Panc1 (cell line): ENCODE data around the gene TTLL7. TPM values are rescaled to one million over a fixed set of nuclear protein-coding genes. Genes with fewer than 3 reads are reported as not detected.

ENCODE experiments used
- ATAC-seq: fragments of 200-7000 bp; cut with Tn5 transposase; 2 replicates; pipeline ENCODE4 v1.9.1; 2020; ENCODE audit warnings: mild to moderate bottlenecking, moderate library complexity
- BruUV-seq: library from RNA; stranded (reverse); fragments of 400-500 nt; replicated peaks from 2 replicates; lab custom pipeline; 2021; lab: Mats Ljungman, UMichigan
- CTCF ChIA-PET: fragments of 300-600 bp; sonication (Branson Sonifier 250); formaldehyde crosslinking; loops from one replicate; lab custom pipeline; 2022; ENCODE audit warnings: antibody characterized with exemption; lab: Charles Lee
- POLR2A ChIA-PET: fragments of 300-600 bp; sonication (Branson Sonifier 250); formaldehyde crosslinking; loops from one replicate; lab custom pipeline; 2022; ENCODE audit warnings: antibody characterized with exemption; lab: Charles Lee
- DNase-seq: peaks from one replicate; pipeline ENCODE4 v3.0.0-alpha.2; 2010; ENCODE audit warnings: low read depth, low spot score
- H3K27ac ChIP-seq: 2 replicates; pipeline ENCODE4 v1.5.1; 2011; ENCODE audit warnings: mild to moderate bottlenecking, low read length, inconsistent platforms
- H3K27me3 ChIP-seq: fragments of 200-500 bp; sonication (Bioruptor generic); 2 replicates; pipeline ENCODE4 v1.6.0; 2014; ENCODE audit warnings: low read length, inconsistent platforms; ENCODE audit not compliant: control insufficient read depth, insufficient read depth
- H3K36me3 ChIP-seq: fragments of 200-500 bp; sonication (Bioruptor generic); 2 replicates; pipeline ENCODE4 v1.5.1; 2014; ENCODE audit warnings: inconsistent platforms, mild to moderate bottlenecking, low read length, moderate library complexity; ENCODE audit not compliant: control insufficient read depth, insufficient read depth
- H3K4me1 ChIP-seq: 2 replicates; pipeline ENCODE4 v1.5.1; 2011; ENCODE audit warnings: inconsistent platforms, mild to moderate bottlenecking, low read length, moderate library complexity; ENCODE audit not compliant: control insufficient read depth, insufficient read depth
- H3K4me3 ChIP-seq, 2 experiments: 2 replicates each; pipeline ENCODE4 v1.5.1; 2011 to 2012; ENCODE audit warnings: low read depth in 2 of 2, low read length in 2 of 2, mild to moderate bottlenecking in 2 of 2, inconsistent platforms in 1 of 2, moderate library complexity in 1 of 2
- H3K9me3 ChIP-seq: fragments of 200-500 bp; sonication (Bioruptor generic); 2 replicates; pipeline ENCODE4 v1.5.1; 2014; ENCODE audit warnings: low read depth, mild to moderate bottlenecking, inconsistent platforms, low read length, moderate library complexity; ENCODE audit not compliant: control insufficient read depth, insufficient read depth
- POLR2AphosphoS5 ChIP-seq: IDR thresholded peaks from 2 replicates; pipeline ENCODE4 v1.6.1; 2012; ENCODE audit warnings: mild to moderate bottlenecking, low read depth, low read length, moderate library complexity
- SIN3A ChIP-seq: IDR thresholded peaks from 2 replicates; pipeline ENCODE4 v1.6.1; 2012; ENCODE audit warnings: low read depth, mild to moderate bottlenecking, low read length, moderate library complexity, borderline replicate concordance; ENCODE audit not compliant: insufficient read depth
- TCF7L2 ChIP-seq: IDR thresholded peaks from 2 replicates; pipeline ENCODE4 v1.6.1; 2011; ENCODE audit warnings: mild to moderate bottlenecking, low read depth, low read length, inconsistent platforms
- in situ Hi-C: cut with HindIII; loops from 2 replicates; pipeline ENCODE4 v1.10.0; 2016; ENCODE audit warnings: low sequenced_read_pairs, low pct_unique_long_range_greater_than_20kb
- intact Hi-C: fragments of 100-400 bp; cut with micrococcal nuclease; formaldehyde crosslinking; loops from one replicate; pipeline ENCODE4 v1.10.0; 2022; ENCODE audit not compliant: unreplicated experiment
- total RNA-seq: library from RNA; stranded (reverse); gene quantifications from one replicate; pipeline ENCODE4 v1.2.1, GENCODE V29; 2021; ENCODE audit not compliant: unreplicated experiment
- TF ChIP-seq, protein P1 (sequence below), 2 experiments: IDR thresholded peaks; 2 replicates each; pipeline ENCODE4 v1.6.1; 2011 to 2012; ENCODE audit warnings: low read depth in 2 of 2, control low read depth in 1 of 2, low read length in 1 of 2, mild to moderate bottlenecking in 1 of 2, moderate library complexity in 1 of 2; ENCODE audit not compliant: insufficient read depth in 1 of 2
- TF ChIP-seq, protein P2 (sequence below): fragments of 450-650 bp; IDR thresholded peaks from 2 replicates; pipeline ENCODE4 v1.5.1; 2017; ENCODE audit warnings: mild to moderate bottlenecking

Gene TTLL7
- total RNA-seq, 1 experiment from 2014 or later, result 31.4 TPM

DNA sequence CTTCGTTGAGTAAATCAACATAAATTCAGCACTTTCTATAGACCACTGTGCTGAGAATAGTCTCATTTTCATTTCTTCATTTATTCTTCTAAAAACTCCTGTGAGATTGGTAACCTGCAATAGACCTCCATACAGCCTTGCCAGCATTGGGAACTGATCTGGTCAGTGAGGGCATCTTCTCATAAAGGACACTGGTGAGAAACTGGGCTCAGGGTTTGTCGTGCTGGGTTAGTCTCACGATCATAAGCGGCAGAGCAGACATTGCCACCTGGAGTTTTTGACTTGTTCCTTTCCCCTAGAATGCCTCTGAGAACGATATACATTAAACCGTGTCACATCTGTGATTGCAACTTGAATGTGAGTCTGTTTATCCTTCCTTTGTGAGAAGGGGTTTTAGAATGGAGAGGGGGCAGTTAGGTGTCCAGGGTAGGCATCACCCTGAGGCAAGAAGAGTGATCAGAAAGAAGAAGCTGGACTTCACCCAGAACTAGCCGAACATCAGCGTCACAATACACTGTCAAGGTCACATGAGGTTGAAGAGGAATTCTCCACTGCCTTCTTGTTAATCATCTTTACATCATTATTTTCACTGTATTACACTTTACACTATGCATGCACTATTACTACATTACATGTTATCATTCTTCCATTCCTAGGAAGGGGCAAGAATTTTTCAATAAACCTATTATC, 1.4 kb upstream of the TTLL7 start:
- ATAC-seq (no peak), DNase-seq (no peak)
- ChIA-PET CTCF (no interaction called here), POLR2A (no interaction called here)
- Histone ChIP-seq H3K4me3 (no peak overlapping the region), H3K27ac (no peak overlapping the region), H3K9me3 (no peaks in the 10 kb centered on the region), H3K4me1 (peaks cover 16% of the 10 kb centered on the region), H3K27me3 (no peaks in the 10 kb centered on the region), H3K36me3 (no peaks in the 10 kb centered on the region)
- TF ChIP-seq TCF7L2 (no peak), POLR2AphosphoS5 (no peak), SIN3A (no peak)
- TF ChIP-seq, protein P1, sequence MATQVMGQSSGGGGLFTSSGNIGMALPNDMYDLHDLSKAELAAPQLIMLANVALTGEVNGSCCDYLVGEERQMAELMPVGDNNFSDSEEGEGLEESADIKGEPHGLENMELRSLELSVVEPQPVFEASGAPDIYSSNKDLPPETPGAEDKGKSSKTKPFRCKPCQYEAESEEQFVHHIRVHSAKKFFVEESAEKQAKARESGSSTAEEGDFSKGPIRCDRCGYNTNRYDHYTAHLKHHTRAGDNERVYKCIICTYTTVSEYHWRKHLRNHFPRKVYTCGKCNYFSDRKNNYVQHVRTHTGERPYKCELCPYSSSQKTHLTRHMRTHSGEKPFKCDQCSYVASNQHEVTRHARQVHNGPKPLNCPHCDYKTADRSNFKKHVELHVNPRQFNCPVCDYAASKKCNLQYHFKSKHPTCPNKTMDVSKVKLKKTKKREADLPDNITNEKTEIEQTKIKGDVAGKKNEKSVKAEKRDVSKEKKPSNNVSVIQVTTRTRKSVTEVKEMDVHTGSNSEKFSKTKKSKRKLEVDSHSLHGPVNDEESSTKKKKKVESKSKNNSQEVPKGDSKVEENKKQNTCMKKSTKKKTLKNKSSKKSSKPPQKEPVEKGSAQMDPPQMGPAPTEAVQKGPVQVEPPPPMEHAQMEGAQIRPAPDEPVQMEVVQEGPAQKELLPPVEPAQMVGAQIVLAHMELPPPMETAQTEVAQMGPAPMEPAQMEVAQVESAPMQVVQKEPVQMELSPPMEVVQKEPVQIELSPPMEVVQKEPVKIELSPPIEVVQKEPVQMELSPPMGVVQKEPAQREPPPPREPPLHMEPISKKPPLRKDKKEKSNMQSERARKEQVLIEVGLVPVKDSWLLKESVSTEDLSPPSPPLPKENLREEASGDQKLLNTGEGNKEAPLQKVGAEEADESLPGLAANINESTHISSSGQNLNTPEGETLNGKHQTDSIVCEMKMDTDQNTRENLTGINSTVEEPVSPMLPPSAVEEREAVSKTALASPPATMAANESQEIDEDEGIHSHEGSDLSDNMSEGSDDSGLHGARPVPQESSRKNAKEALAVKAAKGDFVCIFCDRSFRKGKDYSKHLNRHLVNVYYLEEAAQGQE (IDR thresholded peaks at IDR 0.05; ENCODE audit: insufficient read depth in 1 of 2, low read depth in 2 of 2, low read length in 1 of 2), result no peak
- TF ChIP-seq, protein P2, sequence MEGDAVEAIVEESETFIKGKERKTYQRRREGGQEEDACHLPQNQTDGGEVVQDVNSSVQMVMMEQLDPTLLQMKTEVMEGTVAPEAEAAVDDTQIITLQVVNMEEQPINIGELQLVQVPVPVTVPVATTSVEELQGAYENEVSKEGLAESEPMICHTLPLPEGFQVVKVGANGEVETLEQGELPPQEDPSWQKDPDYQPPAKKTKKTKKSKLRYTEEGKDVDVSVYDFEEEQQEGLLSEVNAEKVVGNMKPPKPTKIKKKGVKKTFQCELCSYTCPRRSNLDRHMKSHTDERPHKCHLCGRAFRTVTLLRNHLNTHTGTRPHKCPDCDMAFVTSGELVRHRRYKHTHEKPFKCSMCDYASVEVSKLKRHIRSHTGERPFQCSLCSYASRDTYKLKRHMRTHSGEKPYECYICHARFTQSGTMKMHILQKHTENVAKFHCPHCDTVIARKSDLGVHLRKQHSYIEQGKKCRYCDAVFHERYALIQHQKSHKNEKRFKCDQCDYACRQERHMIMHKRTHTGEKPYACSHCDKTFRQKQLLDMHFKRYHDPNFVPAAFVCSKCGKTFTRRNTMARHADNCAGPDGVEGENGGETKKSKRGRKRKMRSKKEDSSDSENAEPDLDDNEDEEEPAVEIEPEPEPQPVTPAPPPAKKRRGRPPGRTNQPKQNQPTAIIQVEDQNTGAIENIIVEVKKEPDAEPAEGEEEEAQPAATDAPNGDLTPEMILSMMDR, result no peak
- intact Hi-C loops, result no loop called here
- in situ Hi-C loops, result no loop called here
- no TSS peak for BruUV-seq

DNA sequence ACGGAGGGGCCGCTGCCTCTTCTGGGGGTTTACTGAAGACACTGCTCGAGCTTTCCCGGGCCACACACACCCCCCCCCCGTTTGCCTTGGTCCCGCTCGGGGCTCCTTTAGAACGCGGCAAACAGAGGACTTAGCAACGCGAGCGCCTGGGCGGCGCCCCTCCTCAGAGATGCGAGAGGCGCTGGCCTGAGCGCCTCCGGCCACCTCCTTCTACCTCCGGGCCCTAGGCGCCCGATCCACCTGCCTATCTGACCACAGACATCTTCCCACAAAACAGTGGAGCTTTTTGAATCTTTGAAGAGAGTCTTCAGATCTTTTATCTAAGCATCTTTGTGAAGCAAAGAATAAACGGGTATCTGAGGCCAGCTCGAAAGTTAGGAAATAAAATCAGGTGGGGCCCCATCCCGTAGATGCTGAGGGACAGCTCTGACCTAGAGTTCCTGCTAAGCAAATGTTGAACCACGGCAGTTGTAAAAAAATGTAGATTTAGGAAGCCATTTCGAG, 436 bp upstream of the TTLL7 start:
- ChIA-PET POLR2A (interaction anchor here (0.6 kb wide), 2 partner anchors 391 to 1105 kb away, joined by 3 read pairs; no protein-coding TSS in a partner anchor), CTCF (no interaction called here)
- peak overlapping the region; percentile 70 to 81 for H3K4me3 ChIP-seq
- peak; percentile 65 for DNase-seq
- no TSS peak for BruUV-seq
- no peaks in the 10 kb centered on the region for H3K36me3 ChIP-seq
- H3K27me3 ChIP-seq, result no peaks in the 10 kb centered on the region
- TF ChIP-seq POLR2AphosphoS5 (peak; percentile 70; the same call in 1 of the 2 replicates), TCF7L2 (peak; percentile 86)
- TF ChIP-seq, protein P1 (IDR thresholded peaks at IDR 0.05; ENCODE audit: insufficient read depth in 1 of 2, low read depth in 2 of 2, low read length in 1 of 2), result no peak
- in situ Hi-C loops, result no loop called here
- intact Hi-C loops, result loop anchor here (10.0 kb wide), 1 partner anchor 75 kb away; no protein-coding TSS in a partner anchor
- peak overlapping the region; percentile 93 for H3K27ac ChIP-seq
- peaks cover 16% of the 10 kb centered on the region for H3K4me1 ChIP-seq
- peak; percentile 98 for ATAC-seq
- no peaks in the 10 kb centered on the region for H3K9me3 ChIP-seq
